Superior temporal gyrus (tissue), 1 donor: ENCODE measurements around the gene POLK.

Experiments
- DNase-seq: peaks from one replicate; pipeline ENCODE4 v3.0.0-alpha.2; 2016; ENCODE audit errors: extremely low spot score

POLK gene

GRCh38 chr5:75648712-75649111, 137.0 kb downstream of the POLK start:
- DNase-seq, result no peak
